HepG2 (cell line): Measurements from ENCODE around the gene CA11. TPM values are rescaled to one million over a fixed set of nuclear protein-coding genes. Genes with fewer than 3 reads are reported as not detected.

Experiments
- ATF6 ChIP-seq: sonication (generic); formaldehyde crosslinking; conservative IDR thresholded peaks from 2 replicates; pipeline ENCODE4 v1.4.0; 2020; ENCODE audit warnings: missing genetic modification reagents
- ATF7 ChIP-seq, 2 experiments: fragments of 450-650 bp in 1 of 2; sonication (generic) in 1 of 2; formaldehyde crosslinking in 1 of 2; IDR thresholded peaks; 2 replicates each; pipeline versions ENCODE4 v1.4.0 to v1.6.1; 2016 to 2020; ENCODE audit warnings: antibody characterized with exemption in 1 of 2, mild to moderate bottlenecking in 1 of 2, missing genetic modification reagents in 1 of 2
- BRF2 ChIP-seq: sonication (generic); formaldehyde crosslinking; IDR thresholded peaks from 2 replicates; pipeline ENCODE4 v1.8.1; 2022; ENCODE audit warnings: mild to moderate bottlenecking, missing genetic modification reagents
- CENPX ChIP-seq: sonication (generic); formaldehyde crosslinking; IDR thresholded peaks from 2 replicates; pipeline ENCODE4 v1.9.0; 2021; ENCODE audit warnings: mild to moderate bottlenecking, missing genetic modification reagents, moderate library complexity
- GATAD2A ChIP-seq: IDR thresholded peaks from 2 replicates; pipeline ENCODE4 v1.6.1; 2016
- GPN1 ChIP-seq: sonication (generic); formaldehyde crosslinking; IDR thresholded peaks from 2 replicates; pipeline ENCODE4 v1.5.1; 2020; ENCODE audit warnings: missing genetic modification reagents, borderline replicate concordance
- GRHL1 ChIP-seq: sonication (generic); formaldehyde crosslinking; conservative IDR thresholded peaks from 2 replicates; pipeline ENCODE4 v1.8.0; 2022; ENCODE audit warnings: missing genetic modification reagents
- HMGXB3 ChIP-seq: sonication (generic); formaldehyde crosslinking; IDR thresholded peaks from 2 replicates; pipeline ENCODE4 v1.4.0; 2020; ENCODE audit warnings: missing genetic modification reagents, borderline replicate concordance
- MYNN ChIP-seq: sonication (generic); formaldehyde crosslinking; IDR thresholded peaks from 2 replicates; pipeline ENCODE4 v1.4.0; 2020; ENCODE audit warnings: mild to moderate bottlenecking, low read depth, missing genetic modification reagents
- NR3C1 ChIP-seq: sonication (generic); formaldehyde crosslinking; IDR thresholded peaks from 2 replicates; pipeline ENCODE4 v1.4.0; 2020; ENCODE audit warnings: missing genetic modification reagents
- RBAK ChIP-seq: sonication (generic); formaldehyde crosslinking; IDR thresholded peaks from 2 replicates; pipeline ENCODE4 v1.5.1; 2020; ENCODE audit warnings: mild to moderate bottlenecking, missing genetic modification reagents
- RFX1 ChIP-seq: fragments of 450-650 bp; IDR thresholded peaks from 2 replicates; pipeline ENCODE4 v1.6.1; 2017
- SMAD1 ChIP-seq: sonication (generic); formaldehyde crosslinking; IDR thresholded peaks from 2 replicates; pipeline ENCODE4 v1.4.0; 2020; ENCODE audit warnings: missing genetic modification reagents, low read depth, mild to moderate bottlenecking, borderline replicate concordance
- TBP ChIP-seq: sonication (generic); formaldehyde crosslinking; IDR thresholded peaks from 2 replicates; pipeline ENCODE4 v1.5.0; 2020; ENCODE audit warnings: missing genetic modification reagents
- ZNF232 ChIP-seq: sonication (generic); formaldehyde crosslinking; IDR thresholded peaks from 2 replicates; pipeline ENCODE4 v1.4.0; 2020; ENCODE audit warnings: missing genetic modification reagents, borderline replicate concordance
- ZNF329 ChIP-seq: sonication (generic); formaldehyde crosslinking; IDR thresholded peaks from 2 replicates; pipeline ENCODE4 v1.9.0; 2021; ENCODE audit warnings: low read depth, mild to moderate bottlenecking, missing genetic modification reagents
- ZNF484 ChIP-seq: sonication (generic); formaldehyde crosslinking; IDR thresholded peaks from 2 replicates; pipeline ENCODE4 v1.5.1; 2020; ENCODE audit warnings: mild to moderate bottlenecking, low read depth, missing genetic modification reagents, borderline replicate concordance
- ZNF629 ChIP-seq: sonication (generic); formaldehyde crosslinking; conservative IDR thresholded peaks from 2 replicates; pipeline ENCODE4 v1.5.0; 2020; ENCODE audit warnings: missing genetic modification reagents
- ZNF740 ChIP-seq: sonication (generic); formaldehyde crosslinking; IDR thresholded peaks from 2 replicates; pipeline ENCODE4 v1.4.0; 2020; ENCODE audit warnings: missing genetic modification reagents
- ZNF776 ChIP-seq: sonication (generic); formaldehyde crosslinking; IDR thresholded peaks from 2 replicates; pipeline ENCODE4 v1.4.0; 2020; ENCODE audit warnings: mild to moderate bottlenecking, missing genetic modification reagents
- ZNF879 ChIP-seq: sonication (generic); formaldehyde crosslinking; IDR thresholded peaks from 2 replicates; pipeline ENCODE4 v1.8.1; 2023; ENCODE audit warnings: missing genetic modification reagents
- polyA plus RNA-seq, 8 experiments: library from polyadenylated mRNA; depleted of rRNA in 3 of 8; stranded (reverse) in 7 of 8; unstranded in 1 of 8; fragments of >200 nt; fragmentation: Illumina TruSeq in 4 of 8; extraction: Trizol in 4 of 8; gene quantifications; 2 replicates each; pipeline versions ENCODE4 v1.2.1 to v1.2.3, GENCODE V29; 2011 to 2016; ENCODE audit warnings: low read depth in 4 of 8, missing spikeins in 1 of 8, mixed read lengths in 1 of 8; ENCODE audit not compliant: insufficient read depth in 1 of 8
- total RNA-seq, 5 experiments: library from RNA; depleted of rRNA; stranded (reverse); fragments of >200 nt; fragmentation: Illumina TruSeq; extraction: Trizol; gene quantifications; 2 replicates each; pipeline ENCODE4 v1.2.3, GENCODE V29; 2016; ENCODE audit warnings: low read depth in 1 of 5

CA11 gene
- total and polyA plus RNA-seq, 2 of the 13 experiments (the other 11 are each of a cell fraction or from before 2014, with no cell fraction given): 0.41 to 0.58 TPM

GRCh38 chr19:48637449-48637947 is 8.5 kb downstream of the CA11 start (continued):
- TF ChIP-seq GRHL1 (CRISPR knock-in tag) (no peak), ATF7 (IDR thresholded peaks at IDR 0.05) (no peak), ATF7 (CRISPR knock-in tag; IDR thresholded peaks at IDR 0.05) (no peak; the same call in 1 of the 2 replicates), NR3C1 (CRISPR knock-in tag) (no peak), ZNF329 (CRISPR knock-in tag) (no peak), ZNF232 (CRISPR knock-in tag) (no peak), TBP (CRISPR knock-in tag) (no peak), BRF2 (CRISPR knock-in tag) (peak; percentile 76), RBAK (CRISPR knock-in tag) (0 out of 2 replicates have a peak, but pooled peaks have one; percentile 35), ZNF879 (CRISPR knock-in tag) (peak; percentile 89; the same call in 1 of the 2 replicates), ZNF776 (peak; percentile 72; the same call in 1 of the 2 replicates), ATF6 (no peak; the same call in 1 of the 2 replicates), SMAD1 (CRISPR knock-in tag) (no peak), RFX1 (no peak), ZNF484 (CRISPR knock-in tag) (no peak; the same call in 1 of the 2 replicates), ZNF740 (CRISPR knock-in tag) (no peak), ZNF629 (CRISPR knock-in tag) (peak; percentile 25; the same call in 1 of the 2 replicates), GPN1 (CRISPR knock-in tag) (no peak), MYNN (CRISPR knock-in tag) (no peak), CENPX (no peak), GATAD2A (CRISPR knock-in tag) (no peak; the same call in 1 of the 2 replicates), HMGXB3 (CRISPR knock-in tag) (peak; percentile 95)
